DLD1 (cell line): ENCODE measurements around the gene MYRFL.

Experiments
- in situ Hi-C: cut with HindIII; loops from 2 replicates; pipeline ENCODE4 v1.10.0; 2017; ENCODE audit warnings: low sequenced_read_pairs

MYRFL gene

DNA sequence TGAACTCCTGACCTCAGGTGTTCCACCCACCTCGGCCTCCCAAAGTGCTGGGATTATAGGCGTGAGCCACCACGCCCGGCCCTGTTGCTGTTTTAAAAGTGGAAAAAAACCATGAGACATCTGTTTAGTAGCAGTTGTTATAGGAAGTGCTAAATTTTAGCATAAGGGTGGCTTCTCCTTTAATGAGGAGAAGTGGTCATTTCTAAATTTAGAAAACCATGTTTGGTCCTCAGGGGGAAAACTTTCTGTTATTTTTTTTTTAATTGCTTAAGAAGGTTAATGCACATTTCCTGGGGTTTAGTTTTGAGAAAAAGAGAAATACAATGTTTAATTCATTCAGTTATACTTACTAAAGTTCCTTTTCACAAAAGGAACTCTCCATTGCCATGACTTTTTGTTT, 102.1 kb downstream of the MYRFL start:
- in situ Hi-C loops: no loop called here

GRCh38 chr12:69929125-69929524, 104.1 kb downstream of the MYRFL start:
- in situ Hi-C loops: no loop called here

DNA sequence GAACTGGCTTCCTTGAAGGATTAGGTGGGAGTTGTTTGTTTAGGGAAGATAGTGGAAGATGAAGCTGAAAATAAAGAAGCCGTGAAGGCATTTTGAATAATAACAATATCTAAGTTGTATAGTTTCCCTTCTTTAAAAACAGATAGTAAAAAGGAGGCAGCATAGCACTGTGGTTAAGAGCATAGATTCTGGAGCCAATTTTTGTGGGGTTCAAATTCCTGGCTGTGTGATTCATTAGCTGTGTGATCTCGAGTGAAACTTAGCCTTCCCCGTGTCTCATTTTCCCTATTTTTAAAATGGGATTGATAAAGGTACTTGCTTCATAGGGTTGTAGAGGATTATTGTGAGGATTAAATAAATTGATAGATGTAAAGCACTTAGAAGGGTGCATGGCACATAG, 104.5 kb downstream of the MYRFL start:
- in situ Hi-C loops: no loop called here

- in situ Hi-C loops: no loop called here
Observed at GRCh38 chr12:69931569-69931968, 106.5 kb downstream of the MYRFL start.

- in situ Hi-C loops: no loop called here
Observed at GRCh38 chr12:69932154-69932553, 107.1 kb downstream of the MYRFL start.

DNA sequence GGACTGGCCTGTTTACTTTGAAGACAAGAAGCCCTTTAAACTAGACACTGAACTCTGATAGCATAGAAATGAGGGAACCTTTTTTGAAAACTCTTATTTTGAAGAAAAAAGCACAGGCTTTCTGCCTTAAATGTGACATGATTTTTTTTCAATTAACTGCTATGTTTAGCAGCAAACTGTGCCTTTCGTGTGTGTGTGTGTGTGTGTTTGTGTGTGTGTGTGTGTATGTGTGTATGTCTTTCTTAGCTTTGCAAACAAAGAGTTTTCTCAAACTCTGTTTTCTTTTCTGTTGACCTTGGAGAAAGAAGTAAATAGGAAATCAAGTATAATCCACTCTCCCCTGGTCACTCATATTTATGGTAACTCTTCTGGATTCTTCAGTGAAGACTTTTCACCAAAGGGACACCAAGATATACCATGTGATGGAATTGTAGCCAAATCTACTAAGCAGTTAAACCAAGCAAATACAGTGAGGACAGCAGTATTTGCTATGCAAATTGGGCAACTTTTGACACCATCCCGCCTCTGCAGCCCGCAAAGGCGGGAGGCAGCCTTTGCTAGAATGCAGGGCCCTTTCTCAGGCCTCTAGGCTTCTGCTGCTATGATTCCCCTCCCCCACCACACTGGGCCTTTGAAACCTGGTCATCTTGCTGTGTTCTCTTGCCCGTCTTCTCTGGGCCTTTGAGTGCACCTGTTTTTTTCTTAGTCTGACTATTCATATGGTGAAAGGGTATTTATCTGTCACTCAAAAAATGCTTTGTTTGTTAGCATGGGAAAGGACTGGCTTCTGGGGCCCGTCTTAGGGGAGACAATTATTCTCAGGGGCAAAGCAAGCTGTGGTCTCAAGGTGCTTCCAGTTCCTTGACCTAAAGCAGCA, 107.9 kb downstream of the MYRFL start:
- in situ Hi-C loops: no loop called here

DNA sequence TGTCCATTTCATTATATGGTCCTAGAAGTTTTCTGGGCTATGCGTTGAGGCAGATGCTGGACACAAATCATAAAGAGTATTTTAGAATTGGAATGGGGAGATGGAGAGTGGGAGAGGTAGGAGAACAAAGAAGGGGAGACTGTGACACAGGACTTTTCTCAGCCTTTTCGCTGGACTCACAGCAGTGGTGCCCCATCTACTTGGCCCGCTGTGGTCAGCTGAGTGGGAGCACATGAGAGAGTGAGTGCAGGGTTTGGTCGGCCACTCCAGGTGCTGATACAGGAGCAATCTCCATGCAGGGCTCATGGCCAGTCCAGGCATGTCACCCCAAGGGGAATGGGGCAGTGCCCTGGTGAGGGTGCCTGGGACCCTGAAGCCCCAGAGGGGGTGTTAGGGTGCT, 109.0 kb downstream of the MYRFL start:
- in situ Hi-C loops: no loop called here

DNA sequence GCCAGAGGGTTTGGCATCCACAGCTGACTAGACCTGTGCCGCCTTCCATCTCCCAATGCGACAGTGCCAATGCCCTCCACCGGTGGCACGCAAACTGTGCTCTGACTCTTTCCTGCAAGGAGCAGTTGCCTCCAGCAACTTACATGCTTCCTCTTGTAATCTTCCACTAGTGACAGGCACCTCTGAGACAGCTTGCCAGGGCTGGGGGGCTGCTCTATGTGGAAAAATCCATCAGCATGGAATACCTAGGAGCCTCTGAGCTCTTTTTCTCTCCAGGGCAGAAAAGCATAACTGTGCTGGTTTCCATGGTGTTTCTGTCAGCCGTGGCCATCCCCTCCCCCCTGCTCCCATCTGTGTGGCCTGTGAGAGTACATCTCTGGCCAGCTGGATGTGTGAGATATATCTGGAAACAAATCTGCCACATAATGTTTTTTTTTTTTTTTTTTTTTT, 110.6 kb downstream of the MYRFL start:
- in situ Hi-C loops: no loop called here

DNA sequence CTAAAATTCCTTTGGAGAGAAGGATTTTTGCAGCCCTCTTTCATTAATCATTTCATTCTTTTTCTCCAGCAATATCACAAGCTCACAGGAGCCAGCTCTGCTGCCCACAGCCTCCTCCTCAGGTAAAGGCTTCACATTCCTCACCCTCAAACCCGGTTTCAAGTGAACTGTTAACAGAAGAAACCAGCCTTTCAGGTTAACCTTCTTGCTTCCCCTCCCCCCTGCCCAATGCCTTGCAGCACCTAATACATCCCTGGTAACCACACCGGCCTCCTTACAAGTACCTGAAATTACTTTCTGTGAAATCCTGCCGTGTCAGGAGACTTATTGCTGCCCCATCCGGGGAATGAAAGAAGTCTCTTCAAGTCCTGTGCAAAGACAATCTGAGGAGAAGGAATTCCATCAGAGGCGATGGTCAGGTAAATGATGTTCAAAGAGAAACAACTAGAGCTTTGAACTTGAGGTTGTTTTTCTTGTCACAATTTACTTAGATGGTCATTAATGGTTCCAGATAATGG, 111.2 kb downstream of the MYRFL start:
- in situ Hi-C loops: no loop called here

DNA sequence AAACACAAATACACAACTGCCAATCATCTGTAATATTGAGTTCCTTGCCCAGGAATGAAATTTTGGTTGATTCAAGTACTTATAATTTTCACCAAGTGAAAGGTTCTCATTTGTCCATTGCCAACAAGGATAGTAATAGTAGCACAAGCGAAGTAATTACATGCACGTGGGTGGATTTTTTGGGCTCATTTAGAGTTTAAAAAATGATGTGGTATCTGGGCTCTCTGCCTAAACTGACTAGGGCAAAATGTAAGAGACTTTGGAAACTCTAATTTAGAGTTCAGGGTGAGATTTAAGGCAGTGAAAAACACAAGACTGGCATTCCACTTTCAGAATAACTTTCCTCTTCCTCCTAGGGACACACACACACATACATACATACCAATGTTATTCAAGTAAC, 111.7 kb downstream of the MYRFL start:
- in situ Hi-C loops: no loop called here

DNA sequence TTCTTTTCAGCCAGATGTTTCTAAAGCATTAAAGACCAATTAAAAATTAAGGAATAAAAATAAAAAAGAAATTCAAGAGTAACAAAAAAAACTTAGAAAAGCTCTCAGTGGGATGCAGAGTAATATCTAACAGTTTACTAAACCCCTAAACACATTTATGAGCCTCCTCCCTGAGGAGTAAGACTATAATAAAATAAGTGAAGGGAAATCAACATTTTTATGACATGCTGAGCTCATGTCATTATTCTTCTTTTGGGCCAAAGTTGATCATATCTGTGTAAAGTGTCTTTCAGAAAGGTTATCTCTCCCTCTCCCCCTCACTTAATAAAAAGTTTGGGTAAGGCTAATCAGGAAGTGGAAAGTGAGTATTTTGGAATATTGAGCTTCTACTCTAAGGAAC, 122.1 kb downstream of the MYRFL start:
- in situ Hi-C loops: no loop called here

GRCh38 chr12:69947897-69948296, 122.9 kb downstream of the MYRFL start:
- in situ Hi-C loops: no loop called here

DNA sequence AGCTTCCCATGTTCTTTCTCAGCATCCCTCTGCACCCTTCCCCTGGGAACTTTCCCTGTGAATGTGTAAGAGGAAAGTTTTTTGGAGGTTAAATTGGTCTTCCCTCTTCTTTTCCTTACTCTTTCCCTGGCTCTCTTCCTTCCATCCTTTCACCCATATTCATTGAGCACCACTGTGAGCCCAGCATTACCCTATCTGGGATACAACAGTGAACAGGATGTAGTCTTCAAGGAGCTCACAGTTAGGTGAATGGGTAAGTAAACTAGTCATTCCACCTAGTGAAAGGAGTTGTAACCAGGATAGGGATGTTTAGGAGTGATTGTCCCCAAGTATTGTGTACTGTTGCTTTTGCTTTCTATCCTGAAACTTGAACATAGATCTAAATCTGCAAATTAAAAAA, 123.8 kb downstream of the MYRFL start:
- in situ Hi-C loops: no loop called here

- in situ Hi-C loops: no loop called here
Observed at GRCh38 chr12:69949311-69950002, 124.4 kb downstream of the MYRFL start.

GRCh38 chr12:69951108-69951507, 126.1 kb downstream of the MYRFL start:
- in situ Hi-C loops: no loop called here

DNA sequence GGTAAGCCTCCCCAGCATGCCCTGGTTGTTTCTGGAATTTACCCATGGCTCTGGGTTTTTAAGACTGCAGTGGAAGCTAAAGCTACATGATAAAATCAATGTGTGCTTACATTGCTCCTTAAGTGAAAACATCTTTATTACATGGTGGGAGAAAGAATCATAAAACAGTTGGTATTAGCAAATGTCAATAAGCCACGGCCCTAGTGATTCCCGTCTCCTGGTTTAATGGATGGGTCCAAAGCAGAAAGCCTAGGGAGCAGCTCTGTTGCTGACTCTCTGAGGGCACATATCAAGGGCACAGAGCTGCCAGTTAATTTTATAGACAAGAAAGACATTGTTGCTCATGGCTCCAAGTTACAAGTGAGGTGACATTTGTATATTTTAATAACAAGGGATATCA, 127.9 kb downstream of the MYRFL start:
- in situ Hi-C loops: no loop called here

- in situ Hi-C loops: no loop called here
Observed at GRCh38 chr12:69961246-69961645, 136.2 kb downstream of the MYRFL start.

DNA sequence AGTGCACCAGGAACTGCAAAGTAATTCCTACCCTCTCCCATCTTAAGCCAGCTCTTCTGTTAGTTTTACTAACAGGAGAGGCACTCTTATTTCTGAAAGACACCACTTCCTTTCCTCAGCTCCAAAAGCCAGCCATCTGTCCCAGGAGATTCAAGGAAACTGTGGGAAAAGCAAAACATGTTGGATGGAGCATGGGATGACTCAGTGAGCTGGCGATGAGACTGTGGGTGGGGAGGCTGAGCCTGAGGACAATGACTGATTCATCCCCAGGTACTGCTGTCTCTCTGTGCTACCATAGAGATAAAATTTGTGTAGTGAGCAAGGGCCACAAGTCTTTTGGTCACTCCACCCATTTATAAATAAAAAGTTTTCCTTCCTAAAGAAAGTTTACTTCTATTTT, 141.4 kb downstream of the MYRFL start:
- in situ Hi-C loops: no loop called here

- in situ Hi-C loops: no loop called here
Observed at GRCh38 chr12:69966839-69967238, 141.8 kb downstream of the MYRFL start.

DNA sequence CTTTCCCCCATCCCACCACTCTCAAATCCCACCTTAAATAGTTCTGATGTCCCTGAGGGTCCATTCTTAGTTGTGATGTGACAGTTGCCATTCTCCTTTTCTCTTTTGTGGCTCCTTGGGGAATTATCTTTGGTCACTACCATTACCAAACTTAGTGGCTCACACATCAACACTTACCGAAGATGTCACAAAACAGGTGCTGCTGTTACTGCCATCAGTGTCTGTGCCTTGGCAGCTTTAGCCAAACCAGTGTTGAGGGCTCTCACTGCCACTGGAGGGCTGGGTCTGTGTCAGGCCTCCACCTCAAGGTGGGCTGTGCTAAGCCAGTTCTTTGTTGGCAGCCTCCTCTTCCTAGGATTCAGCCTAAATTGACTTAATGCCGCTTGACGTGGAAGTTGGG, 144.0 kb downstream of the MYRFL start:
- in situ Hi-C loops: no loop called here

DNA sequence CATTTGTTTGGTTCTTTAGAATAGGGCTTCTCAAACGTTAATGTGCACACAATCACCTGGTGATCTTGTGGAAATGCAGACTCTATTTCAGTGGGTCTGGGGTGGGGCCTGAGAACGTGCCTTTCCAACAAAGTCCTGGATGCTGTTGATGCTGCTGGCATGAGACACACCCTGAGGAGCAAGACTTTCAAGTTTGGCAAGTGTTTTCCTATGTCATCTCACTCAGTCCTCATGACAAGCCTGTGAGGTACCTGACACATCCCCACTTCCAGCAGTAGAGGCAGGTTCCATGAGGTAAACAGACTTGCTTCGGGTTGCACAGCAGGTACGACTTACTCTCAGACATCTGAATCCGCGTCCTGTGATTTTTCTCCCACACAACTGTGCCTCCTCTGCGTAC, 147.1 kb downstream of the MYRFL start:
- in situ Hi-C loops: no loop called here

GRCh38 chr12:69978020-69978419, 153.0 kb downstream of the MYRFL start:
- in situ Hi-C loops: no loop called here
